Activated T-cell treated with anti-CD3 and anti-CD28 coated beads, Interleukin-2, amount 50 U/mL, for 4 hours (primary cell): Measurements from ENCODE around the gene RHOH. TPM values are rescaled to one million over a fixed set of nuclear protein-coding genes. Genes with fewer than 3 reads are reported as not detected.

ENCODE experiments used
- ATAC-seq, 2 donors: fragments of 200-7000 bp; cut with Tn5 transposase; one replicate each; pipeline ENCODE4 v1.10.0; 2021
- DNase-seq: peaks from one replicate; pipeline ENCODE4 v3.0.0-alpha.2; 2020
- H3K27me3 Mint-ChIP-seq: one replicate; pipeline ENCODE4 v1.8.0; 2021; ENCODE audit warnings: low read depth, mixed read lengths
- H3K36me3 Mint-ChIP-seq: one replicate; pipeline ENCODE4 v1.8.0; 2022; ENCODE audit warnings: mixed read lengths; ENCODE audit not compliant: insufficient read depth
- H3K4me1 Mint-ChIP-seq: one replicate; pipeline ENCODE4 v1.8.0; 2021; ENCODE audit warnings: low read depth, mixed read lengths
- H3K4me3 Mint-ChIP-seq: one replicate; pipeline ENCODE4 v1.8.0; 2021; ENCODE audit warnings: mild to moderate bottlenecking, moderate library complexity, mixed read lengths
- H3K9me3 Mint-ChIP-seq: one replicate; pipeline ENCODE4 v1.8.0; 2021; ENCODE audit warnings: mixed read lengths
- total RNA-seq, 3 donors: library from RNA; stranded (reverse); gene quantifications; one replicate each; pipeline ENCODE4 v1.2.1, GENCODE V29; 2021

The RHOH gene
- total RNA-seq, 3 donors from 2014 or later = 164 to 204 (median 170) TPM

- DNase-seq (no peak), ATAC-seq (no peak)
- H3K4me1 Mint-ChIP-seq = peaks cover 87% of the 10 kb centered on the region
- H3K27me3 Mint-ChIP-seq = no peaks in the 10 kb centered on the region
- H3K4me3 Mint-ChIP-seq = peak overlapping the region; percentile 60
- H3K9me3 Mint-ChIP-seq = no peaks in the 10 kb centered on the region
- peaks cover 53% of the 10 kb centered on the region for H3K36me3 Mint-ChIP-seq
Measured at GRCh38 chr4:40225497-40225896, 28.7 kb downstream of the RHOH start.

- ATAC-seq (peak; percentile 50 to 54), DNase-seq (peak; percentile 56)
- no peaks in the 10 kb centered on the region for H3K27me3 Mint-ChIP-seq
- peak overlapping the region; percentile 60 for H3K4me3 Mint-ChIP-seq
- no peaks in the 10 kb centered on the region for H3K9me3 Mint-ChIP-seq
- peaks cover 88% of the 10 kb centered on the region for H3K4me1 Mint-ChIP-seq
- peaks cover 54% of the 10 kb centered on the region for H3K36me3 Mint-ChIP-seq
Measured at GRCh38 chr4:40227284-40227683, 30.5 kb downstream of the RHOH start.

GRCh38 chr4:40228497-40229365 lies 31.9 kb downstream of the RHOH start:
- Mint-ChIP-seq H3K9me3 (no peaks in the 10 kb centered on the region), H3K36me3 (peaks cover 53% of the 10 kb centered on the region)

GRCh38 chr4:40231316-40231863 lies 34.6 kb downstream of the RHOH start:
- no peaks in the 10 kb centered on the region for H3K9me3 Mint-ChIP-seq
- H3K4me1 Mint-ChIP-seq = peaks cover 87% of the 10 kb centered on the region
- H3K4me3 Mint-ChIP-seq = peak overlapping the region; percentile 74
- H3K36me3 Mint-ChIP-seq = peaks cover 48% of the 10 kb centered on the region
- H3K27me3 Mint-ChIP-seq = no peaks in the 10 kb centered on the region
- ATAC-seq (no peak), DNase-seq (no peak)

More at GRCh38 chr4:40228497-40229365, 31.9 kb downstream of the RHOH start:
- Mint-ChIP-seq H3K27me3 (no peaks in the 10 kb centered on the region), H3K4me3 (peak overlapping the region; percentile 43), H3K4me1 (peaks cover 90% of the 10 kb centered on the region)
- DNase-seq = no peak
- peak; percentile 58 to 65 for ATAC-seq

GRCh38 chr4:40232610-40233009 lies 35.8 kb downstream of the RHOH start:
- Mint-ChIP-seq H3K27me3 (no peaks in the 10 kb centered on the region), H3K9me3 (no peaks in the 10 kb centered on the region), H3K4me1 (peaks cover 88% of the 10 kb centered on the region), H3K4me3 (peak overlapping the region; percentile 63), H3K36me3 (peaks cover 42% of the 10 kb centered on the region)
- ATAC-seq (no peak), DNase-seq (no peak)

GRCh38 chr4:40233227-40233626 lies 36.4 kb downstream of the RHOH start:
- Mint-ChIP-seq H3K4me1 (peaks cover 91% of the 10 kb centered on the region), H3K9me3 (no peaks in the 10 kb centered on the region), H3K27me3 (no peaks in the 10 kb centered on the region), H3K4me3 (no peak overlapping the region), H3K36me3 (peaks cover 47% of the 10 kb centered on the region)
- DNase-seq (no peak), ATAC-seq (no peak)

- Mint-ChIP-seq H3K36me3 (peaks cover 51% of the 10 kb centered on the region), H3K4me3 (peak overlapping the region; percentile 52), H3K4me1 (peaks cover 90% of the 10 kb centered on the region), H3K27me3 (no peaks in the 10 kb centered on the region), H3K9me3 (no peaks in the 10 kb centered on the region)
- DNase-seq (no peak), ATAC-seq (no peak)
Measured at GRCh38 chr4:40234519-40235039, 37.7 kb downstream of the RHOH start.

- DNase-seq = no peak
- peak; percentile 1 to 7 for ATAC-seq
- H3K27me3 Mint-ChIP-seq = no peaks in the 10 kb centered on the region
Measured at GRCh38 chr4:40238008-40238699, 41.3 kb downstream of the RHOH start.

GRCh38 chr4:40238700-40239548 lies 42.1 kb downstream of the RHOH start:
- ATAC-seq = peak; percentile 92 to 93
- Mint-ChIP-seq H3K9me3 (no peaks in the 10 kb centered on the region), H3K27me3 (no peaks in the 10 kb centered on the region), H3K4me1 (peaks cover 92% of the 10 kb centered on the region), H3K4me3 (peak overlapping the region; percentile 69), H3K36me3 (peaks cover 54% of the 10 kb centered on the region)
- DNase-seq = peak; percentile 70

More at GRCh38 chr4:40238008-40238699, 41.3 kb downstream of the RHOH start:
- H3K9me3 Mint-ChIP-seq = no peaks in the 10 kb centered on the region
- H3K4me3 Mint-ChIP-seq = peak overlapping the region; percentile 69
- peaks cover 51% of the 10 kb centered on the region for H3K36me3 Mint-ChIP-seq
- H3K4me1 Mint-ChIP-seq = peaks cover 91% of the 10 kb centered on the region

- Mint-ChIP-seq H3K4me3 (peak overlapping the region; percentile 69), H3K9me3 (no peaks in the 10 kb centered on the region), H3K4me1 (peaks cover 89% of the 10 kb centered on the region), H3K36me3 (peaks cover 54% of the 10 kb centered on the region), H3K27me3 (no peaks in the 10 kb centered on the region)
- DNase-seq (no peak), ATAC-seq (no peak)
Measured at GRCh38 chr4:40240040-40240653, 43.3 kb downstream of the RHOH start.

GRCh38 chr4:40241026-40241425 lies 44.2 kb downstream of the RHOH start:
- H3K4me3 Mint-ChIP-seq = no peak overlapping the region
- ATAC-seq = no peak
- H3K27me3 Mint-ChIP-seq = no peaks in the 10 kb centered on the region
- H3K36me3 Mint-ChIP-seq = peaks cover 59% of the 10 kb centered on the region
- peaks cover 92% of the 10 kb centered on the region for H3K4me1 Mint-ChIP-seq
- no peak for DNase-seq
- H3K9me3 Mint-ChIP-seq = no peaks in the 10 kb centered on the region

GRCh38 chr4:40241941-40242340 lies 45.1 kb downstream of the RHOH start:
- Mint-ChIP-seq H3K9me3 (no peaks in the 10 kb centered on the region), H3K36me3 (peaks cover 65% of the 10 kb centered on the region), H3K27me3 (no peaks in the 10 kb centered on the region), H3K4me3 (peak overlapping the region; percentile 62), H3K4me1 (peaks cover 92% of the 10 kb centered on the region)
- peak; percentile 16 to 29 for ATAC-seq
- DNase-seq = peak; percentile 60

GRCh38 chr4:40243386-40243948 lies 46.6 kb downstream of the RHOH start:
- peak overlapping the region; percentile 73 for H3K4me3 Mint-ChIP-seq
- peaks cover 63% of the 10 kb centered on the region for H3K36me3 Mint-ChIP-seq
- DNase-seq (no peak), ATAC-seq (no peak)
- peaks cover 86% of the 10 kb centered on the region for H3K4me1 Mint-ChIP-seq
- H3K9me3 Mint-ChIP-seq = no peaks in the 10 kb centered on the region
- no peaks in the 10 kb centered on the region for H3K27me3 Mint-ChIP-seq
